ENCODE measurements around the gene KIF6. TPM values are rescaled to one million over a fixed set of nuclear protein-coding genes. Genes with fewer than 3 reads are reported as not detected.
"Not testable (repeated sequence)": the region's sequence is repeated elsewhere in the genome, so short reads cannot be mapped to it uniquely, and the experiment has no call there.

Gene KIF6
- total and polyA plus RNA-seq, 4 experiments from 2014 or later: not detected

DNA sequence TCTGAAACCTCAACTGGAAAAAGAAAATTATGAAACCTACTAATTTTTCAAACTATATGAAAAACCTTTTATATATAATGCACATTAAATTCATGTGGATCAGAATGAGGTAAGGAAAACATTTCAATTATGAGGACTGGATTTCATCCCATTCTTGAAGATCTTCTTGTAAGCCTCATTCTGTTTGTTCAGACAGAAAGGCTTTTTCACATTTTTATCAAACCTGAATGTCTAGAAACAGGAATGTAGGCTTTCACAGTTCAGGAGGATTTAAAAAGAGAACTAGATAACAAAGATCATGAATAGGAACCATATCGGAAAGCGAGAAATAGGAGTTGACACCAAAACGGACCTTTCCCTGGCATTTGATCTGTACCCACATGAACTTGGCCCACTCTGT, 210.2 kb downstream of the KIF6 start:
- intact Hi-C loops (cut with micrococcal nuclease): no loop called here
- H3K4me3 Mint-ChIP-seq: no peak overlapping the region
- Histone ChIP-seq H3K9me3 (ENCODE audit: control insufficient read depth in 1 of 2, low read length in 2 of 2) (no peaks in the 10 kb centered on the region), H3K4me1 (ENCODE audit: insufficient read depth, low read length) (no peaks in the 10 kb centered on the region), H3K27me3 (ENCODE audit: insufficient read depth, low read length) (no peaks in the 10 kb centered on the region), H3K36me3 (ENCODE audit: insufficient read depth, low read length) (no peaks in the 10 kb centered on the region), H3K4me3 (ENCODE audit: low read length in 2 of 2) (no peak overlapping the region), H3K27ac (ENCODE audit: low read depth, low read length) (no peak overlapping the region)
- H3K9me3 Mint-ChIP-seq: peaks cover 0 to 4% (median 0%) of the 10 kb centered on the region in 8 donors
- POLR2A ChIA-PET (ENCODE audit: partially characterized antibody): no interaction called here
- DNase-seq: no peak
- H3K27me3 Mint-ChIP-seq: peaks cover 3% of the 10 kb centered on the region in 2 donors
- H3K4me1 Mint-ChIP-seq: no peaks in the 10 kb centered on the region
- H3K27ac Mint-ChIP-seq: no peak overlapping the region
- no peaks in the 10 kb centered on the region for H3K36me3 Mint-ChIP-seq
- CTCF ChIA-PET (ENCODE audit: partially characterized antibody): no interaction called here

DNA sequence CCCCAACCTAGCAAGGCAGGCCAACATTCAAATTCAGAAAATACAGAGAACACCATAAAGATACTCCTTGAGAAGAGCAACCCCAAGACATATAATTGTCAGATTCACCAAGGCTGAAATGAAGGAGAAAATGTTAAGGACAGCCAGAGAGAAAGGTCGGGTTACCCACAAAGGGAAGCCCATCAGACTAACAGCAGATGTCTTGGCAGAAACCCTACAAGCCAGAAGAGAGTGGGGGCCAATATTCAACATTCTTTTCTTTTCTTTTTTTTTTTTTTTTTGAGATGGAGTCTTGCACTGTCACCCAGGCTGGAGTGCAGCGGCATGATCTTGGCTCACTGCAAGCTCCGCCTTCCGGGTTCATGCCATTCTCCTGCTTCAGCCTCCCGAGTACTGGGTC, 215.4 kb downstream of the KIF6 start:
- H3K36me3 Mint-ChIP-seq; intact Hi-C loops (cut with micrococcal nuclease); H3K4me3 ChIP-seq (ENCODE audit: low read length in 2 of 2); H3K27ac Mint-ChIP-seq; H3K4me1 Mint-ChIP-seq; H3K27me3 Mint-ChIP-seq; H3K4me3 Mint-ChIP-seq; H3K27me3 ChIP-seq (ENCODE audit: insufficient read depth, low read length); H3K4me1 ChIP-seq (ENCODE audit: insufficient read depth, low read length); CTCF ChIA-PET (ENCODE audit: partially characterized antibody); H3K36me3 ChIP-seq (ENCODE audit: insufficient read depth, low read length); H3K9me3 ChIP-seq (ENCODE audit: control insufficient read depth in 1 of 2, low read length in 2 of 2); H3K27ac ChIP-seq (ENCODE audit: low read depth, low read length); DNase-seq; POLR2A ChIA-PET (ENCODE audit: partially characterized antibody): not testable (repeated sequence)
- H3K9me3 Mint-ChIP-seq: peaks cover 0 to 13% (median 2%) of the 10 kb centered on the region in 8 donors

- no peaks in the 10 kb centered on the region for H3K36me3 ChIP-seq (ENCODE audit: insufficient read depth, low read length)
- H3K27me3 ChIP-seq (ENCODE audit: insufficient read depth, low read length): no peaks in the 10 kb centered on the region
- Mint-ChIP-seq H3K4me3 (no peak overlapping the region), H3K36me3 (no peaks in the 10 kb centered on the region), H3K27me3 (peaks cover 0 to 5% of the 10 kb centered on the region in 2 donors), H3K27ac (no peak overlapping the region), H3K9me3 (peaks cover 0 to 18% (median 2%) of the 10 kb centered on the region in 8 donors), H3K4me1 (no peaks in the 10 kb centered on the region)
- POLR2A ChIA-PET (ENCODE audit: partially characterized antibody): no interaction called here
- H3K9me3 ChIP-seq (ENCODE audit: control insufficient read depth in 1 of 2, low read length in 2 of 2): no peaks in the 10 kb centered on the region
- H3K4me1 ChIP-seq (ENCODE audit: insufficient read depth, low read length): no peaks in the 10 kb centered on the region
- DNase-seq: no peak
- CTCF ChIA-PET (ENCODE audit: partially characterized antibody): no interaction called here
- H3K27ac ChIP-seq (ENCODE audit: low read depth, low read length): no peak overlapping the region
- H3K4me3 ChIP-seq (ENCODE audit: low read length in 2 of 2): no peak overlapping the region
- intact Hi-C loops (cut with micrococcal nuclease): no loop called here
Measured at GRCh38 chr6:39508515-39508914, 216.7 kb downstream of the KIF6 start.

DNA sequence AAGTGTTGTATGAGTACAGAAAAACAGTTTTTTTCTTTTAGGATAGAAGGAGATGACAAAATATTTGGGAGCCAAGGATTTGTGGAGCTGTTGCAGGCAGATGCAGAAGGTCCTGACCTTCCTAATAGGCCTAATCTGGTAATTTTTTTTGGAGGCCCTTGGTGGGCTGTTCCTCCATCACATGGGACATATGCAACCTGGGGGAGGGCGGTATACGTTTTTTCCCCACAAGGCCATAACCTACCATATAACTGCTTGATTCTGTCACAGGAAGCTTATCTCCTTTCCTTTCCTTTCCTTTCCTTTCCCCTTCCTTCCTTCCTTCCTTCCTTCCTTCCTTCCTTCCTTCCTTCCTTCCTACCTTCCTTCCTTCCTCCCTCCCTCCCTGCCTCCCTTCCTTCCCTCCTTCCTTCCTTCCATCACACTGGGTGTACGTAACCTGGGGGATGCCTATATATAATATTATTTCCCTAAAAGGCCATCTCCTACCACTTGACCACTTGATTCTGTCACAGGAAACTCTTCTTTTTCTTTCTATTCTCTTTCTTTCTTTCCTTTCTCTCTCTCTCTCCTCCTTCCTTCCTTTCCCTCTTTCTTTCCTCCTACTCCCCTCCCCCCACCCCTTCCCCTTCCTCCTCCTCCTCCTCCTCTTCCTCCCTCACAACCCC, 217.7 kb downstream of the KIF6 start:
- ChIA-PET CTCF (ENCODE audit: partially characterized antibody) (no interaction called here), POLR2A (ENCODE audit: partially characterized antibody) (no interaction called here)
- intact Hi-C loops (cut with micrococcal nuclease): no loop called here
- Mint-ChIP-seq H3K9me3 (peaks cover 0 to 28% (median 11%) of the 10 kb centered on the region in 8 donors), H3K4me3 (no peak overlapping the region), H3K27me3 (peaks cover 0 to 5% of the 10 kb centered on the region in 2 donors), H3K27ac (no peak overlapping the region), H3K36me3 (no peaks in the 10 kb centered on the region), H3K4me1 (no peaks in the 10 kb centered on the region)
- Histone ChIP-seq H3K27me3 (ENCODE audit: insufficient read depth, low read length) (no peaks in the 10 kb centered on the region), H3K27ac (ENCODE audit: low read depth, low read length) (no peak overlapping the region), H3K4me1 (ENCODE audit: insufficient read depth, low read length) (no peaks in the 10 kb centered on the region), H3K9me3 (ENCODE audit: control insufficient read depth in 1 of 2, low read length in 2 of 2) (no peaks in the 10 kb centered on the region), H3K4me3 (ENCODE audit: low read length in 2 of 2) (no peak overlapping the region), H3K36me3 (ENCODE audit: insufficient read depth, low read length) (no peaks in the 10 kb centered on the region)
- DNase-seq: no peak

DNA sequence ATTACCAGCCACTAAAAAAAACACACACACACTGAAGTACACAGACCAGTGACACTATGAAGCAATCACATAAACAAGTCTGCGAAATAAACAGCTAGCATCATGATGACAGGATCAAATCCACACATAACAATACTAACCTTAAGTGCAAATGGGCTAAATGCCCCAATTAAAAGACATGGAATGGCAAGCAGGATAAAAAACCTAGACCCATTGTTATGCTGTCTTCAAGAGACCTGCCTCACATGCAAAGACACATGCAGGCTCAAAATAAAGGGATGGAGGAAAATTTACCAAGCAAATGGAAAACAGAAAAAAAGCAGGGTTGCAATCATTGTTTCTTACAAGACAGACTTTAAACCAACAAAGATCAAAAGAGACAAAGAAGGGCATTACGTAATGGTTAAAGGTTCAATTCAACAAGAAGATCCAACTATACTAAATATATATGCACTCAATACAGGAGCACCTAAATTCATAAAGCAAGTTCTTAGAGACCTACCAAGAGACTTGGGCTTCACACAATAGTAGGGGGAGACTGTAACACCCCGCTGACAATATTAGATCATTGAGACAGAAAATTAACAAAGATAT, 222.7 kb downstream of the KIF6 start:
- H3K4me3 Mint-ChIP-seq; H3K27ac Mint-ChIP-seq; H3K4me3 ChIP-seq (ENCODE audit: low read length in 2 of 2); H3K27me3 ChIP-seq (ENCODE audit: insufficient read depth, low read length); POLR2A ChIA-PET (ENCODE audit: partially characterized antibody); H3K36me3 Mint-ChIP-seq; CTCF ChIA-PET (ENCODE audit: partially characterized antibody); intact Hi-C loops (cut with micrococcal nuclease); H3K4me1 Mint-ChIP-seq; H3K4me1 ChIP-seq (ENCODE audit: insufficient read depth, low read length); H3K27ac ChIP-seq (ENCODE audit: low read depth, low read length); DNase-seq; H3K9me3 ChIP-seq (ENCODE audit: control insufficient read depth in 1 of 2, low read length in 2 of 2); H3K36me3 ChIP-seq (ENCODE audit: insufficient read depth, low read length): not testable (repeated sequence)
- Mint-ChIP-seq H3K27me3 (peaks cover 7 to 14% of the 10 kb centered on the region in 2 donors), H3K9me3 (peaks cover 0 to 51% (median 34%) of the 10 kb centered on the region in 8 donors)

DNA sequence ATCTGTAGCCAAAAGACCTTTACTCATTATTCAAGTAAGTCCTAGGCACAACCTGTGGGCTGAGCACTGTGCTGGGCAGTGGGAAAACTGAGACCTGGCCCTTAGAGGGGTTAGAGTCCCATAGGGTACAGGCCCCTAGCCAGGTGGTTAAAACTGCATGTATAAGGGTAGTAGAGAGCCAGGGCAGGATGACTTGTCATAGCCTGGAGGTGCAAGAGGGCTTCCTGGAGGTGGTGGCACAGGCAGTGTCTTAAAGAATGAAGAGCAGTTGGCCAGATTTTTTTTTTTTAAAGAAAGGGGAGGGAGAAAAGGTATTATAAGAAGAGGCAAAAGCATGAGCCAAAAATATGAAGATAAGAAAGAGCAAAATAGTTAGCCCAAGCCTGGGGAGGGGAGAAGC, 226.2 kb downstream of the KIF6 start:
- no peaks in the 10 kb centered on the region for H3K4me1 Mint-ChIP-seq
- H3K36me3 Mint-ChIP-seq: peaks cover 0 to 1% of the 10 kb centered on the region in 2 donors
- Histone ChIP-seq H3K36me3 (ENCODE audit: insufficient read depth, low read length) (no peaks in the 10 kb centered on the region), H3K27ac (ENCODE audit: low read depth, low read length) (no peak overlapping the region), H3K9me3 (ENCODE audit: control insufficient read depth in 1 of 2, low read length in 2 of 2) (no peaks in the 10 kb centered on the region), H3K4me1 (ENCODE audit: insufficient read depth, low read length) (no peaks in the 10 kb centered on the region), H3K4me3 (ENCODE audit: low read length in 2 of 2) (no peak overlapping the region), H3K27me3 (ENCODE audit: insufficient read depth, low read length) (no peaks in the 10 kb centered on the region)
- ChIA-PET CTCF (ENCODE audit: partially characterized antibody) (no interaction called here), POLR2A (ENCODE audit: partially characterized antibody) (no interaction called here)
- H3K9me3 Mint-ChIP-seq: peaks cover 0 to 43% (median 34%) of the 10 kb centered on the region in 8 donors
- H3K27ac Mint-ChIP-seq: no peak overlapping the region
- H3K27me3 Mint-ChIP-seq: peaks cover 12 to 15% of the 10 kb centered on the region in 2 donors
- intact Hi-C loops (cut with micrococcal nuclease): no loop called here
- no peak overlapping the region for H3K4me3 Mint-ChIP-seq
- no peak for DNase-seq

DNA sequence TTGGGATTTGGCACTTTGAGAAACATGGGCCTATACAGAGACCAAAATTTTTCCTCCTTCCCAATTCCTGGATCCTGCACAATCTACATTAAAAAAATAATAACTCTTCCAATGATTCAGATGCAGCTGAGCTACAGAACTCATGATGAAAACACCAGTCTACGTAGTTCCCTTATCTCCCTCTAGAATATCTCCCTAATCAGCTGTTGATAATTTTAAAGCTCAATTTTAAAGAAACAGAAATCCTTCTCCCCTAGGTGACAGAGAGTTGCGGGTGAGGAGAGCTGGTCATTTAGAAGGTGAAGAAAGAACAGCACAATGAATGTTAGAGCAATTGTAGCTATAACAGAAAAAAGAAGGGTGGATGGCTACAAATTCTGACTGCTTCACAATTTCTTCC, 227.1 kb downstream of the KIF6 start:
- no peak for DNase-seq
- no peak overlapping the region for H3K27ac ChIP-seq (ENCODE audit: low read depth, low read length)
- intact Hi-C loops (cut with micrococcal nuclease): no loop called here
- H3K27me3 ChIP-seq (ENCODE audit: insufficient read depth, low read length): no peaks in the 10 kb centered on the region
- Mint-ChIP-seq H3K36me3 (peaks cover 0 to 1% of the 10 kb centered on the region in 2 donors), H3K4me1 (no peaks in the 10 kb centered on the region), H3K27me3 (peaks cover 11 to 15% of the 10 kb centered on the region in 2 donors), H3K27ac (no peak overlapping the region), H3K4me3 (no peak overlapping the region), H3K9me3 (peaks cover 0 to 33% (median 29%) of the 10 kb centered on the region in 8 donors)
- no peaks in the 10 kb centered on the region for H3K36me3 ChIP-seq (ENCODE audit: insufficient read depth, low read length)
- H3K4me1 ChIP-seq (ENCODE audit: insufficient read depth, low read length): no peaks in the 10 kb centered on the region
- CTCF ChIA-PET (ENCODE audit: partially characterized antibody): no interaction called here
- POLR2A ChIA-PET (ENCODE audit: partially characterized antibody): no interaction called here
- H3K9me3 ChIP-seq (ENCODE audit: control insufficient read depth in 1 of 2, low read length in 2 of 2): no peaks in the 10 kb centered on the region
- H3K4me3 ChIP-seq (ENCODE audit: low read length in 2 of 2): no peak overlapping the region
